ENCODE results near the gene DCTPP1. TPM values are rescaled to one million over a fixed set of nuclear protein-coding genes. Genes with fewer than 3 reads are reported as not detected.

Gene DCTPP1
- total RNA-seq, 1 donor from 2014 or later = 10.1 TPM

- no peak for DNase-seq (ENCODE audit: low spot score)
These were observed 17.8 kb upstream of the DCTPP1 start for GRCh38 chr16:30447512-30448226.

- no peak for DNase-seq (ENCODE audit: low spot score)
These were observed 16.4 kb upstream of the DCTPP1 start for GRCh38 chr16:30446203-30446595.

GRCh38 chr16:30445408-30446202, 15.8 kb upstream of the DCTPP1 start, which contains the start of gene SEPHS2:
SEPHS2 (minus strand) TSS chr16:30445874; CDS start chr16:30445727, 147 bp downstream.
- DNase-seq (ENCODE audit: low spot score) = peak; percentile 98

GRCh38 chr16:30445149-30445407, 15.2 kb upstream of the DCTPP1 start:
- DNase-seq (ENCODE audit: low spot score) = no peak

GRCh38 chr16:30444231-30445148, 14.7 kb upstream of the DCTPP1 start:
- no peak for DNase-seq (ENCODE audit: low spot score)

- DNase-seq (ENCODE audit: low spot score) = no peak
These were observed 13.8 kb upstream of the DCTPP1 start for GRCh38 chr16:30443631-30444030.

GRCh38 chr16:30439720-30440348, 10.0 kb upstream of the DCTPP1 start:
- no peak for DNase-seq (ENCODE audit: low spot score)

GRCh38 chr16:30438835-30439234, 9.0 kb upstream of the DCTPP1 start:
- no peak for DNase-seq (ENCODE audit: low spot score)

GRCh38 chr16:30437511-30438046, 7.7 kb upstream of the DCTPP1 start:
- no peak for DNase-seq (ENCODE audit: low spot score)

GRCh38 chr16:30434852-30435251, 5.0 kb upstream of the DCTPP1 start:
- no peak for DNase-seq (ENCODE audit: low spot score)

- DNase-seq (ENCODE audit: low spot score) = no peak
These were observed 669 bp upstream of the DCTPP1 start for GRCh38 chr16:30430428-30430970.

- DNase-seq (ENCODE audit: low spot score) = peak; percentile 19
These were observed 482 bp downstream of the DCTPP1 start for GRCh38 chr16:30429418-30429677.

- no peak for DNase-seq (ENCODE audit: low spot score)
These were observed 1.8 kb downstream of the DCTPP1 start for GRCh38 chr16:30428055-30428454.

GRCh38 chr16:30421010-30421409, 8.8 kb downstream of the DCTPP1 start:
- DNase-seq (ENCODE audit: low spot score) = no peak

GRCh38 chr16:30418350-30419181, 11.3 kb downstream of the DCTPP1 start:
- no peak for DNase-seq (ENCODE audit: low spot score)

- peak; percentile 91 for DNase-seq (ENCODE audit: low spot score)
These were observed 12.1 kb downstream of the DCTPP1 start for GRCh38 chr16:30417529-30418349.

- no peak for DNase-seq (ENCODE audit: low spot score)
These were observed 13.0 kb downstream of the DCTPP1 start for GRCh38 chr16:30416624-30417528.

- no peak for DNase-seq (ENCODE audit: low spot score)
These were observed 13.7 kb downstream of the DCTPP1 start for GRCh38 chr16:30416047-30416603.

Measured in umbilical cord (tissue), 2 donors.